Measurements from ENCODE around the gene RBM33.
"Not testable (repeated sequence)": the region's sequence is repeated elsewhere in the genome, so short reads cannot be mapped to it uniquely, and the experiment has no call there.

RBM33 gene

GRCh38 chr7:155813125-155813524, 168.7 kb downstream of the RBM33 start:
- DNase-seq: no peak

GRCh38 chr7:155813546-155814315, 169.3 kb downstream of the RBM33 start:
- DNase-seq: no peak

GRCh38 chr7:155814316-155815276, 170.1 kb downstream of the RBM33 start:
- DNase-seq: no peak

GRCh38 chr7:155815332-155816191, 171.1 kb downstream of the RBM33 start:
- DNase-seq: no peak

GRCh38 chr7:155816192-155816508, 171.7 kb downstream of the RBM33 start:
- DNase-seq: no peak

GRCh38 chr7:155816996-155817395, 172.5 kb downstream of the RBM33 start:
- no peak for DNase-seq

- DNase-seq: not testable (repeated sequence)
Measured at GRCh38 chr7:155817515-155817914, 173.1 kb downstream of the RBM33 start.

GRCh38 chr7:155818154-155818819, 173.8 kb downstream of the RBM33 start:
- DNase-seq: no peak

- no peak for DNase-seq
Measured at GRCh38 chr7:155818820-155819168, 174.3 kb downstream of the RBM33 start.

GRCh38 chr7:155819186-155819585, 174.7 kb downstream of the RBM33 start:
- DNase-seq: no peak

- no peak for DNase-seq
Measured at GRCh38 chr7:155820246-155820645, 175.8 kb downstream of the RBM33 start.

- DNase-seq: no peak
Measured at GRCh38 chr7:155820788-155821187, 176.3 kb downstream of the RBM33 start.

- DNase-seq: no peak
Measured at GRCh38 chr7:155821851-155822250, 177.4 kb downstream of the RBM33 start.

GRCh38 chr7:155824227-155824886, 179.9 kb downstream of the RBM33 start:
- DNase-seq: no peak

- DNase-seq: no peak
Measured at GRCh38 chr7:155825336-155825735, 180.9 kb downstream of the RBM33 start.

GRCh38 chr7:155829796-155830470, 185.5 kb downstream of the RBM33 start:
- DNase-seq: no peak

All from KG1 (cell line).